Smooth muscle cell (in vitro differentiated cells): ENCODE measurements around the gene CNMD. TPM values are rescaled to one million over a fixed set of nuclear protein-coding genes. Genes with fewer than 3 reads are reported as not detected.

Source experiments
- DNase-seq: peaks from one replicate; lab custom pipeline; 2025; ENCODE audit not compliant: unreplicated experiment; lab: John Stamatoyannopoulos, UW
- H2AFZ ChIP-seq: fragments of 200-600 bp; sonication (generic); 2 replicates; pipeline ENCODE4 v1.6.0; 2016; ENCODE audit warnings: antibody characterized with exemption, low read depth, mild to moderate bottlenecking
- H3F3A ChIP-seq: fragments of 200-600 bp; sonication (generic); 2 replicates; pipeline ENCODE4 v1.6.0; 2017; ENCODE audit warnings: antibody characterized with exemption, low read depth
- H3K27ac ChIP-seq: fragments of 200-600 bp; sonication (generic); 2 replicates; pipeline ENCODE4 v1.5.1; 2016; ENCODE audit warnings: low read depth, mild to moderate bottlenecking
- H3K27me3 ChIP-seq: fragments of 200-600 bp; sonication (generic); 2 replicates; pipeline ENCODE4 v1.6.1; 2016; ENCODE audit warnings: low read depth, mild to moderate bottlenecking
- H3K36me3 ChIP-seq: fragments of 200-600 bp; sonication (generic); 2 replicates; pipeline ENCODE4 v1.5.1; 2016; ENCODE audit warnings: low read depth
- H3K4me1 ChIP-seq: fragments of 200-600 bp; sonication (generic); 2 replicates; pipeline ENCODE4 v1.5.1; 2016; ENCODE audit warnings: low read depth
- H3K4me2 ChIP-seq: fragments of 200-600 bp; sonication (generic); 2 replicates; pipeline ENCODE4 v1.6.0; 2016; ENCODE audit warnings: mild to moderate bottlenecking
- H3K4me3 ChIP-seq: fragments of 200-600 bp; sonication (generic); 2 replicates; pipeline ENCODE4 v1.5.1; 2016; ENCODE audit warnings: mild to moderate bottlenecking
- H3K79me2 ChIP-seq: fragments of 200-600 bp; sonication (generic); 2 replicates; pipeline ENCODE4 v1.6.0; 2016; ENCODE audit warnings: low read depth, mild to moderate bottlenecking
- H3K9ac ChIP-seq: fragments of 200-600 bp; sonication (generic); 2 replicates; pipeline ENCODE4 v1.6.0; 2016; ENCODE audit warnings: low read depth
- H3K9me3 ChIP-seq: fragments of 200-600 bp; sonication (generic); replicated peaks from 2 replicates; pipeline ENCODE4 v1.5.1; 2016; ENCODE audit warnings: low read depth
- H4K20me1 ChIP-seq: fragments of 200-600 bp; sonication (generic); 2 replicates; pipeline ENCODE4 v1.6.0; 2016; ENCODE audit warnings: low read depth
- WGBS: methylation state at CpG from one replicate; pipeline ENCODE4 v1.1.7; 2016; ENCODE audit warnings: low lambda C conversion rate; 5-methylcytosine and 5-hydroxymethylcytosine counted together
- polyA plus RNA-seq: library from polyadenylated mRNA; unstranded; fragments of >200 nt; fragmentation: Nextera tagmentation; extraction: Ambion mirVana; gene quantifications from 2 replicates; pipeline ENCODE4 v1.2.1, GENCODE V29; 2016
- total RNA-seq: library from RNA; depleted of rRNA; stranded (reverse); fragments of >200 nt; gene quantifications from 2 replicates; pipeline ENCODE4 v1.2.3, GENCODE V29; 2014
- TF ChIP-seq, protein P1 (sequence below): fragments of 200-600 bp; sonication (generic); IDR thresholded peaks from 2 replicates; pipeline ENCODE4 v1.5.1; 2017; ENCODE audit warnings: borderline replicate concordance, mild to moderate bottlenecking, antibody characterized with exemption; ENCODE audit not compliant: insufficient read depth, poor library complexity, severe bottlenecking

The CNMD gene
- total RNA-seq (0.22 TPM in 1 of 2 replicates, not detected in the other), polyA plus RNA-seq (not detected in 2 replicates)

GRCh38 chr13:52739468-52740071, at the start of gene CNMD:
Gene CNMD (minus strand): TSS chr13:52739820. CDS start chr13:52739701, 119 bp downstream.
- peak within 1 kb of the TSS; percentile 87 for H2AFZ ChIP-seq
- no peak for DNase-seq
- H3K27ac ChIP-seq = no peak within 1 kb of the TSS
- no peaks in the 10 kb centered on the region for H3K79me2 ChIP-seq
- peak within 1 kb of the TSS; percentile 52 for H3K4me3 ChIP-seq
- H3K36me3 ChIP-seq = no peaks in the 10 kb centered on the region
- H3K4me2 ChIP-seq = peak within 1 kb of the TSS; percentile 94
- no peak within 1 kb of the TSS for H3K9ac ChIP-seq
- peaks cover 11% of the 10 kb centered on the region for H3K4me1 ChIP-seq
- H4K20me1 ChIP-seq = no peaks in the 10 kb centered on the region
- TF ChIP-seq, protein P1, sequence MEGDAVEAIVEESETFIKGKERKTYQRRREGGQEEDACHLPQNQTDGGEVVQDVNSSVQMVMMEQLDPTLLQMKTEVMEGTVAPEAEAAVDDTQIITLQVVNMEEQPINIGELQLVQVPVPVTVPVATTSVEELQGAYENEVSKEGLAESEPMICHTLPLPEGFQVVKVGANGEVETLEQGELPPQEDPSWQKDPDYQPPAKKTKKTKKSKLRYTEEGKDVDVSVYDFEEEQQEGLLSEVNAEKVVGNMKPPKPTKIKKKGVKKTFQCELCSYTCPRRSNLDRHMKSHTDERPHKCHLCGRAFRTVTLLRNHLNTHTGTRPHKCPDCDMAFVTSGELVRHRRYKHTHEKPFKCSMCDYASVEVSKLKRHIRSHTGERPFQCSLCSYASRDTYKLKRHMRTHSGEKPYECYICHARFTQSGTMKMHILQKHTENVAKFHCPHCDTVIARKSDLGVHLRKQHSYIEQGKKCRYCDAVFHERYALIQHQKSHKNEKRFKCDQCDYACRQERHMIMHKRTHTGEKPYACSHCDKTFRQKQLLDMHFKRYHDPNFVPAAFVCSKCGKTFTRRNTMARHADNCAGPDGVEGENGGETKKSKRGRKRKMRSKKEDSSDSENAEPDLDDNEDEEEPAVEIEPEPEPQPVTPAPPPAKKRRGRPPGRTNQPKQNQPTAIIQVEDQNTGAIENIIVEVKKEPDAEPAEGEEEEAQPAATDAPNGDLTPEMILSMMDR = no peak
- WGBS = 5% methylated on average over 21 of the region's 34 CpGs
- peaks cover 53% of the 10 kb centered on the region for H3K27me3 ChIP-seq
- no peaks in the 10 kb centered on the region for H3F3A ChIP-seq
- no peaks in the 10 kb centered on the region for H3K9me3 ChIP-seq

- H3K79me2 ChIP-seq = no peaks in the 10 kb centered on the region
- H3K4me1 ChIP-seq = no peaks in the 10 kb centered on the region
- DNase-seq = no peak
- H4K20me1 ChIP-seq = no peaks in the 10 kb centered on the region
- H3K27ac ChIP-seq = no peak overlapping the region
- H3K4me2 ChIP-seq = no peak overlapping the region
- 65% methylated on average over 4 of the region's 4 CpGs for WGBS
- no peak overlapping the region for H3K4me3 ChIP-seq
- H3K9ac ChIP-seq = no peak overlapping the region
- TF ChIP-seq, protein P1 = no peak
- H3K36me3 ChIP-seq = no peaks in the 10 kb centered on the region
- H2AFZ ChIP-seq = no peak overlapping the region
- no peaks in the 10 kb centered on the region for H3K27me3 ChIP-seq
- no peaks in the 10 kb centered on the region for H3F3A ChIP-seq
- no peaks in the 10 kb centered on the region for H3K9me3 ChIP-seq
Measured at GRCh38 chr13:52788011-52788410, 48.4 kb upstream of the CNMD start.

GRCh38 chr13:52787235-52787634, 47.6 kb upstream of the CNMD start:
- H2AFZ ChIP-seq = no peak overlapping the region
- H3K9ac ChIP-seq = no peak overlapping the region
- H3K4me2 ChIP-seq = no peak overlapping the region
- no peaks in the 10 kb centered on the region for H3K36me3 ChIP-seq
- H3F3A ChIP-seq = no peaks in the 10 kb centered on the region
- TF ChIP-seq, protein P1 = no peak
- no peak overlapping the region for H3K4me3 ChIP-seq
- no peak overlapping the region for H3K27ac ChIP-seq
- H3K9me3 ChIP-seq = no peaks in the 10 kb centered on the region
- no peaks in the 10 kb centered on the region for H3K4me1 ChIP-seq
- DNase-seq = no peak
- no peaks in the 10 kb centered on the region for H3K27me3 ChIP-seq
- no peaks in the 10 kb centered on the region for H4K20me1 ChIP-seq
- 95% methylated on average over 2 of the region's 2 CpGs for WGBS
- H3K79me2 ChIP-seq = no peaks in the 10 kb centered on the region

DNA sequence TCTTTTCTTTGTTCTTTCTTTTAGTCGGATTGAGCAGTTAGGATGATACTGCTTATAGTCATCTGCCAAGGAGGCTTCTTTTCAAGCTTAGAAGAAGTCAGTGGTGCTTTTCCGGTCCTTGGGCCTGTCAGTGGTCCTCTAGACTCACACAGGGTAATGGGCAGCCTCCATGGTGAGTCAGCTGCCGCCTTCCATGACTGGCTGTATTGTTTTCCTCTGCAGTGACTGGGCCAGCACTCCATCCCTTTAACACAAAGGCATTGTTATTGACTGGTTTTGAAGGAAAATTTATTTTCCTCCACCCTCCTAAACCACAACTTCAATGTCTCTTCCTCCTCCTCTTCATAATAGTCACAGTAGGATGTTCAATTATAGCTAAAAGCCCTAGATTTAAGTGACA, 47.1 kb upstream of the CNMD start:
- no peak overlapping the region for H3K4me2 ChIP-seq
- no peak overlapping the region for H3K9ac ChIP-seq
- TF ChIP-seq, protein P1 = no peak

More for the DNA sequence above, 47.1 kb upstream of the CNMD start:
- Histone ChIP-seq H3K9me3 (no peaks in the 10 kb centered on the region), H3K36me3 (no peaks in the 10 kb centered on the region), H3F3A (no peaks in the 10 kb centered on the region), H3K79me2 (no peaks in the 10 kb centered on the region), H3K4me1 (no peaks in the 10 kb centered on the region), H4K20me1 (no peaks in the 10 kb centered on the region), H3K4me3 (no peak overlapping the region), H3K27me3 (no peaks in the 10 kb centered on the region), H2AFZ (no peak overlapping the region), H3K27ac (no peak overlapping the region)
- DNase-seq = no peak
- 87% methylated on average over 3 of the region's 3 CpGs for WGBS
